Activated CD8-positive, alpha-beta memory T cell treated with anti-CD3 and anti-CD28 coated beads, Interleukin-2, amount 50 U/mL, for 24 hours (primary cell): ENCODE measurements around the gene TRABD2B.
"Not testable (repeated sequence)": the region's sequence is repeated elsewhere in the genome, so short reads cannot be mapped to it uniquely, and the experiment has no call there.

Source experiments
- DNase-seq: peaks from one replicate; pipeline ENCODE4 v3.0.0-alpha.2; 2020; ENCODE audit errors: extremely low read depth

Gene TRABD2B

DNA sequence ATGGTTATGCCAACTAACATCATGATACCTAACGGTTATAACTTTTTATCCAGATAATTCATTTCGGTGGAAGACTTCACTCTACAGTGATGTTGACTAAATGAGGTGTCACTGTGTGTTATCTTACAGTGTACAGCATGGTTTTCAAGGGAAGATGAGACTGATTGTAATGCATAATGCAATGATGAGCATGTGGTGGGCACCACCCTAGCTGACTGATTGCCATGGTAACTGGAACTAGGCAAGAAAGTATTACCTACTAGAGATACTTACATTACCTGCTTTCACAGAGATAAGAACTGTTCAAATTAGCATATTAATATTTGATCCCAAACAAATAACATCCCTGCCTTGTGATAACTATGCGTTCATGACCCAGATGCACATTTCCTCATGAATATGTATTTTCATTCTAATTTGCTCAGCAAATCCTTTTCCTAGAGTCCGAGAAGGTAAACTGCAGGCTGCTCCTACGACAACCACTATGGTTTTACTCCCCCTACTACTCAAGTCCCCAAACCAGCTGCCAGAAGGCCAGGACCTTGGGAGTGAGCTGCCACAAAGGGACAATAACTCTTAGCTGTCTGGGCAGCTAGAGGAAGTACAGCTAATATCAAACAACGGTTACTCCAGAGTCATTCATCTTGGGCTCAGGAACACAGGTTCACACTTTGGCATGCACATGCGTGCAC lies 29.2 kb downstream of the TRABD2B start:
- no peak for DNase-seq

DNA sequence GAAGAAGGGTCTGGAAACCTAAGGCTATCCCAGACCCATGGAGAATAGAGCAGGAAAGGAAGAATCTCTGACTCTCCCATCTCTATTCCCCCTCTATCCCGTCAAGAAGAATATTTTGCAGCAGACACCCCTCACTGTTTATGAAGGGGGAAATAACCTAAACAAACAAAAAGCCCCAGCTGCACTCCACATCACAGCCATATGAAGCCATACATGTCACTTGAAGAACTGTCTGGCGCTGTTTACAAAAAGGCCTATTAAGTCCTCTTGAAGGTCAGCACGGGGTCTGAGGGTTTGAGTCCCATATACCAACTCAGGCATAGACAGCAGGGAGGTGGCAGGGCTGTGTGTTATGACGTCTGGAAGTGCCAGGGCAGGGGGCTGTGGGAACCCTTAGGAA lies 31.4 kb downstream of the TRABD2B start:
- DNase-seq = no peak

DNA sequence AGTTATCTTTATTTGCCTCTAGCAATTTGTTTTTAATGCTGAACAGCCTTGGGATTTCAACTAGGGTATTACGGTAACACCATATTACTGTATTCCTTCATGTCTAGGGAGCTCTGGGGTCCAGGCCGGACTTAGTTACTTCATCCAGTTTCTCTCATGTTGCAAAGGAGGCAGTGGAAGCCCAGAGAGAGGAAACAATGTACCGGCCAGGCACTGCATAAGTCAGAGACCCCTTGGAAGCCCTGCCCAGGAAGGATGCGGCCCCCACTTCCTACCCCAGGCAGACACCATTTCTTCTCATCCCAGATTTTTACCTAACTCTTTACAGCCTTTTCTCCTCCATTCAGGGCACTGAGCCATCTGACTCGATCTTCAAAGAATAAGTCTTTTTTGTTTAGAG lies 32.5 kb downstream of the TRABD2B start:
- DNase-seq = no peak

DNA sequence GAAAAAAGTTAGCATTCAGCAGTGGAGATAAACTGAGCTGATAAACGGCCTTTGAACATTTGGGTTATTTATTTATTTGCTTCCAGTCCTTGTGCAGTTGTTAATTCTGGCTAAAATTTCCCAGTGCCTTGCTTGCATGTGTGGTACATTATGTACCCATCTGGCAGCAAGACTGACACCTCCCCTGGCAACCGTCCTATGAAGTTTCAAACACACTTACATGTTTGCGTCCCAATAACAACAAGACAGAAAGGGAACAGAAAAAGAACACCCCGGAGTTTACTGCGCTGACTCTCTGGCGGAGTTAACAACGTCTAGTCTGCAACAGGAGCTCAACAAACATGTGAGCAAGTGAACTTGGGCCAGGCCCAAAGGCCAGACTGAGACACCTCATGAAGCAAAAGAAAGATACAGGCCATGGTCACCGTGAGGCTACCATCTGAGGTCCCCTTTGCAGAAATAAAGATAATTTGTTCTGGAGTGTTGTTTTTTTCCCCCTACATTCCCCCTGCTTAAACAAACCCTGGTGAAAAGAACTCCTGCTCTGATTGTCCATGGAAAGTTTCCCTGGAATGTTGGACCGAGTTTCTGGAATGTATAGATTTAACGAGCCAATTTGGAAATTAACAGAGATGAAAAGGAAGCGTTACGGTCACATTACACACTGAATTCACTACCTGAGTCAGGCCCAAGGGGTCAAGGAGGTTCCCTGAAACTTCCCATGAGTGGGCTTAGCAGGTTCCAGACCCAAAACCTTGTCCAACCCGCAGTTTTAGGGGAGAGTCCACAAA lies 33.4 kb downstream of the TRABD2B start:
- DNase-seq = no peak

DNA sequence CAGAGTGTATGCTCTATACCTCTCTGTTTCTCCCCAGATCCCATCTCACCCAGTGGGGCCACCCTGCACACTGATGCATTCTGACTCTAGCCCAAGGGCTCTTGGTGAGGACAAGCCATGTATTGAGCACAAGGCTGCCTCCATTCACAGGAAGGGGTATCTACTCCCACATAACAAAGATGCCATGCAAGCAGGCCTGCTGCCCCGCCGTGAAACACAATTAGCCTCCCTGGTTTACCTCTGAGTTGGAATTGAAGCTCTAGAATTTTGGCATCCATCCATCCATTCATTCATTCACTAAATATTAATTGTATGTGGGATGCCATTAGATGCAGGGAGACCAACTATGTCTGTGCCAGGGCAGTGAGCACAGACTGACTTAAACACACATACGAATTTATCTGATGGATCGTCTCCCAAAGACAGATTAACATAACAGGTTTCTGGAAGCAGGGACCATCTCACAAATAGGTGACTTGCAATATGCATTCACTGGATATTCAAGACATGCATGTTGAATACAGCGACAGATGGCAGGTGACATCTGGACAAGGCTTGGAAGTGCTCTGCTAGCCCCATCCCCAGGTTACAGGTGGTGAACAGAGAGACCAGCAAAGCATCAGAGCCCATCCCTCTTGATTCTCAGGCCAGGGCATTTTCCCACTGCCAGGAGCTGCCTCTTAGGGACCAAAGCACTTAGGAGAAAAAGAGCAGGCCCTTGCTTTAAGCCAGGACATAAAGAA lies 34.3 kb downstream of the TRABD2B start:
- DNase-seq = no peak

DNA sequence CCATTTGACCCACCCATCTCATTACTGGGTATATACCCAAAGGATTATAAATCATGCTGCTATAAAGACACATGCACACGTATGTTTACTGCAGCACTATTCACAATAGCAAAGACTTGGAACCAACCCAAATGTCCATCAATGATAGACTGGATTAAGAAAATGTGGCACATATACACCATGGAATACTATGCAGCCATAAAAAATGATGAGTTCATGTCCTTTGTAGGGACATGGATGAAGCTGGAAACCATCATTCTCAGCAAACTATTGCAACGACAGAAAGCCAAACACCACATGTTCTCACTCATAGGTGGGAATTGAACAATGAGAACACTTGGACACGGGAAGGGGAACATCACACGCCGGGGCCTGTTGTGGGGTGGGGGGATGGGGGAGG lies 35.4 kb downstream of the TRABD2B start:
- not testable (repeated sequence) for DNase-seq

DNA sequence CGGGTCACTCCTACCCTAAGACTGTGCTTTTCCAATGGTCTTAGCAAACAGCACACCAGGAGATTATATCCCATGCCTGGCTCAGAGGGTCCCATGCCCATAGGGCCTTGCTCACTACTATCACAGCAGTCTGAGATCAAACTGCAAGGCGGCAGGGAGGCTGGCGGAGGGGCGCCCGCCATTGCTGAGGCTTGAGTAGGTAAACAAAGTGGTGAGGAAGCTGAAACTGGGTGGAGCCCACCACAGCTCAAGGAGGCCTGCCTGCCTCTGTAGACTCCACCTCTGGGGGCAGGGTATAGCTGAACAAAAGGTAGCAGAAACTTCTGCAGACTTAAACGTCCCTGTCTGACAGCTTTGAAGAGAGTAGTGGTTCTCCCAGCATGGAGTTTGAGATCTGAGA lies 40.7 kb downstream of the TRABD2B start:
- DNase-seq = not testable (repeated sequence)

DNA sequence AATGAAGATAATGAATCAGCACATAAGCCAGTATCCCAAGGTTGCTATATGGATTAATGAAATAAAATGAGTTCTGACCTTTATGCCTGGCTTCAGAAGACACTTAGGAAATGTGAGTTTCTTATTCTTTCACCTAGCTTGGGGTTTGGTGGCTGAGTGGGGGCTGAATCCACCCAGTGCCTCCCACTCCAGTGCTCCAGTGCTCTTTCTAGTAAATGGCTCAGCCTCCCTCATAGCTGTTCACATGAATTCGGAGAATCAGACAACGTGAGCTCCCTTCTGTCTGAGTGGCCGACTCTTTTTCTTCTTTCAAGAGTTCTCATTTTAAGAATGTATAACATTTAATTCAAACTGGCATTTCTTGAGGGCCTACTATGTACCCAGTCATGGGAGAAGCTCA lies 43.5 kb downstream of the TRABD2B start:
- DNase-seq = no peak

DNA sequence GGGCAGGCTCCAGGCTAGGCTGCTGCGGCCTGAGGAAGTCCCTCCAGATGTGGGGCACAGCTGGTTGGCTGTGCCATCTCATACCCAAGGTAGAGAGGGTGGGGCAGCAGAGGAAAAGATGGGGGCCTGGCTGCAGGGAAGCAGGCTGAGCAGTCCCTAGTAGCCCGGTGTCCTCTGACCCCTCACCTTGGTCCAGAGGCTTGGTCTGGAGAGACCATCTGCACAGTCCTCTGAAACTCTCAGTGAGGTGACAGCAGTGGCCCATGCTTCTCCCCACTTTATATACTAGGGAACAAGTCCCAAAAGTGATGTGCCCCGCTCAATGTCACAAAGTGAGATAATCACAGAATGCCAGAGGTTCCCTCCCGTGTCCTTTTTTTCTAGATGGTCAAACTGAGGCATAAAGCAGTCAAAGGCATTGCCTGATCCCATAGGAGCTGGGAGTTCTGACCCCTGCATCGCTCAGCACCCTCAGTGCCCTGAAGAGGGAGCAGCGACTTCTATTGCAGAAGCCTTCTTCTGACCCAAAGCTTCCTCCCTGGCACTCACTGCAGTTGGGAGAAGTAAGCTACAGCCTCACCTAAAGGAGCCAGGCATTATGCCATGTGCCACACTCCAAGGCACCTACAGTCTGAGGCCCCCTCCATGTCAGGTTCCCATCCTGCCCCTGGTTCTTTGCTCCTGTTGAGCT lies 45.5 kb downstream of the TRABD2B start:
- no peak for DNase-seq

DNA sequence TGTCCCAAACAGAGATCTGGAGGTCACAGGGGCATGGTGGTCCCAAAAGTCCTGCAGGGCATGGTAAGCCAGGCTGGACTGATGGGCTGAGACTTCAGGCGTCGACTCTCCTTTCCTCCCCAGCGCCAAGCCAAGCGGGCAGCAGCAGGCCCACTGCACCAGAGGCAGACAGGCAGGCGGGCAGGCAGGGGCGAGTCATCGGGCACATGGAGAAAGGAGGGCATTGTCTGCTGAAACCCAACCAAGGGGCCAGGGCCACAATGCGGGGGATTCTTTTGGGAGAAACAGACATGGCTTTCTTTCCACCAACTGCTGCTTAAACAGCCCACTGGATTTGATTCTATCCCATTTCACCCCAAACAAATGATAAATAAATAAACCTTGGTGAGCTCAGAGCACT lies 46.2 kb downstream of the TRABD2B start:
- DNase-seq = no peak

DNA sequence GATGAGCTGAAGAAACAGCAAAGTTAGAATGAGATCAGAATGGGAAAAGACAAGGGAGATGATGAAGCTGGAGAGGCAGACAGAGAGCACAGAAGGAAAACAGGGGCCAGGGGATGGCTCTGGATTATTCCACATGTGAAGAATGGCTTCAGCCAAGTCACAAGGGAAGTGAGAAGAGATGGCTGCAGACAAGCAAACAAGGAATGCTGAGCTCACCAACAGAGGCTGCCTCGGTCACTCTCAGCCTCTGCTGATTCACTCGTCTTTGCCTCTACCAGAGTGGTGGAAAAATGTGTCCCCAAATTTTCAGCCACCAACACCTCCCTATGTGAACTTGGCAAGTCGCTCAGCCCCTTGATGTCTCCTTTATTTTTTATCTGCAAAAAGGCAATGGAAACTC lies 46.7 kb downstream of the TRABD2B start:
- no peak for DNase-seq

DNA sequence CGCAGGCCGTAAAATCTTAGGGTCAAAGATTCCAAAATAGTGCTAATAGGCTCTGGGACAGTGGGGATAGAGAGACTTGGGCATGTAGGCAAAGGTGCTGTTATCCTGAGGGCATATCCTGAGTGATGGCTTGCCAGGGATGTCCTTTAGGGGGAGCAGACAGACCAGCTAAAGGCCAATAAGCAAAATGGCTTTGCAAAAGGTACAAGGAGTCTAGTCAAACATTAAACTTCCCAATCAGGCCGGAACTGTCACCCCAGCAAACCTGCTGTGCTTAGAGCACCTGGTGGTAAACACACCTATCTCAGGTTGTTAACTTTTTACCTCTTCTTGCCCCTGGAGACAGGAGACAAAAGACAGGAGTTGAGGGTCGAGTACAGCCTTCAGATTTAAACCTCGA lies 49.1 kb downstream of the TRABD2B start:
- no peak for DNase-seq

DNA sequence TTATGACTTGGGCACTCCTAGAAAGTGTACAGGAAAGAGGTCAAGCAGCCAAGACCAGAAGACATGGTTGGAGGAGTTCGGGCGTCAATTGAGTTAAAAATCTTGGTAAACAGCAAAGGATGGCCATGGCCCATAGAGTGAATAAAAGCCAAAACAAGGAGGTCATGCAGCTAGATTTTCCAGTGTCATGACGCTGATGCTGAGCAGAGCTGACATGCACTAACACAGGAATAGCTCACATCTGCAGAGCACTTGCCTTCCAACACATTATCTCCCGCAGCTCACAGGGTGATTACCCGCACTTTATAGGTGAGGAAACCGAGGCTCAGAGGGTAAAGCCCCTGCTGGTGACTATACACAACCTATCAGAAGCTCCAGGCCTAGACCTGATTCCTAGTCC lies 49.7 kb downstream of the TRABD2B start:
- DNase-seq = no peak

DNA sequence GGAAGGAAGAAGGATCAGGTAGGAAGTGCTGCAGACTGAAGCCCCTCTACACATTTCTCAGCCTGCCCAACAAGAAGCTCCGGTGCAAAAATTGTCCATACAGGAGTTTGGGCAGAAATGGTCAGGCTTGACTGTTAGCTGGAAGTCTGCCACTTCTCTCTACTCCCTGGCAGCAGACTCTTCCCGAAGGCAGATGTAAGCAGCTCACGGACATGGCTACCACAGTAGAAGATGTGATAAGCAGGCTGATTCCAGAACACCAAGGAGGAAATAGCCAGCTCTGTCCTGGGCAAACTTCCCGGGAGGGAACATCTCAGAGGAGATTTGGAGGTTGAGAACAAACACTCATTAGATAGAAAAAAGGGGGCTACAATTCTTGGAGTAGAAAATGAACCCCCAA lies 52.6 kb downstream of the TRABD2B start:
- no peak for DNase-seq

DNA sequence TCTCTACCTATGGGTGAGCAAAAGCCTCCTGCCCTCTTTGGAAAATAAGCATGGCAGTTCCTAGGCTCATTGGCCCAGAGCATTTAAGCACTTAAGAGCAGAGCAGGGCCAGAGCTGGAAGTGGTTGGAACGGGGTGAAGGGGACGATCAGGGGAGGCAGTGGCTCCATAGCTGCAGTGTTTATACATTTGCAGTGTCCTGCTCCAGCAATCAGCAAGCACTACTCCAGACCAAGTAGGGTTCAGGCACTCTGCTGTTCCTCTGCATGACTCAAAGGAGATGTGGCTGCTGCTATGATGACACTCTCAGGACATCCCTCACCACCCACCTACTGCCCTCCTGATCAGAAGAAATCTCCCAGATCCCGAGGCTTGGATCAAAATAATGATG lies 55.0 kb downstream of the TRABD2B start:
- DNase-seq = no peak

DNA sequence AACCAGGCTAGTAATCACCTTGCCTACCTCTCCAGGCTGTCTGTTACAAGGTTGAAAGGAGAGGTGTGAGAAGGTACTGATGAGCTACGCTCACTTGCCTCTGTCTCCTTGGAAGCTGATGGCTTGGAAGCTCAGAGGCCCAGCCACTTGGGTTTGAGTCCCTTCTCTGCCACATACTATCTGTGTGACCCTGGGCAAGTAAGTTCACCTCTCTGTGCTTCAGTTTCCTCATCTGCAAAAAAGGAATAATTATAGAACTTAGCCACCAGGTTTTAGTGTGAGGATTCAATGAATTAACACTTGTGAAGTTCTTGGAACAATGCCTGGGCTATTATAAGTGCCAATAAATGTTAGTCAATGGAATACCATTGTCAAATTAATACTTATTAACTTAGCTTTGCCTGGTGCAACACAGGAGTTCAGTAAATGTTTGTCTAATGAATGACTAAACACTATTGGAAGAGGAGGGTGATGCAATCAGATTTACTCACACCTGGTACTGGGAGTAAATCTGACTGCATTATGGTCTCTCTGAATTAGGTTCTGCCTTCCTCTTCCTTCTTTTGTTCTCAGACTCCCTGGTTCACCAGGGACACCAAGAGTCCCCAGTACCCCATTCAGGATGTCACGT lies 55.5 kb downstream of the TRABD2B start:
- DNase-seq = no peak

DNA sequence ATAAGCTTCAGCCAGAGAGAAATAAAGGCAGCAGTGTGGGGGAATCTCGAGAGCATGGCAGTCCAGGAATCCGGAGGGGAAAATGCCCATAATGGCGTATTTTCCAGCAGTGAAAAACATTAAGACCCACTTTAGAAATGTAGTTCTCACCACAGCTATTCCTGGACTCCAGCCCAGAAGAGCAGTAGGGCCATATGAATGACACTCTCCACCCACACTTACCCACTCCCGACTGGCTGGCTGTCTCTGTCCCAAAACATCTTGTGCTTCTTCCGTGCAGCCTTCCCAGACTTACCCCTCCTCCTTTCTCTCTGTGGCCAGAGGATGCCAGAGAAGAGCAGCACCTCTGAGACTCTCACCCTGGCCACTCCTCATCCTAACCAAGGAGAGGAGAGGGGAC lies 56.4 kb downstream of the TRABD2B start:
- DNase-seq = no peak

DNA sequence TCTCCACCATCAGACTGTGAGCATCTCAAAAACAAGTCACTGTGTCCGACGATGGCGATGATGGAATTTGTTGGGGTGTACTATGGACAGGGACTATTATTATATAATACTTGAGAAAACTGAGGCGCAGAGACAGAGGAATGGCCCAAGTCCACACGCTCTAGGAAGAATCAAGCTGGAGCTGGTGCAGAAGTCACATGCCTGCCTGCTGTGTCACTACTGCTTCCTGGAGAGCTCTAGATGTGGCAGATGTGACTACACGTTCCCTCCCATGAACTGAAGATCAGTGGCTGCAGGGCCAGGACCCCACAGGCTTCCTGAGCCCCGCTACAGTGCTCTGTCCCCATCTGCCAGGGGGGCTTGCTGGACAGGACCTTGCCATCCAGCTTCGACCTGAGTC lies 56.9 kb downstream of the TRABD2B start:
- no peak for DNase-seq

DNA sequence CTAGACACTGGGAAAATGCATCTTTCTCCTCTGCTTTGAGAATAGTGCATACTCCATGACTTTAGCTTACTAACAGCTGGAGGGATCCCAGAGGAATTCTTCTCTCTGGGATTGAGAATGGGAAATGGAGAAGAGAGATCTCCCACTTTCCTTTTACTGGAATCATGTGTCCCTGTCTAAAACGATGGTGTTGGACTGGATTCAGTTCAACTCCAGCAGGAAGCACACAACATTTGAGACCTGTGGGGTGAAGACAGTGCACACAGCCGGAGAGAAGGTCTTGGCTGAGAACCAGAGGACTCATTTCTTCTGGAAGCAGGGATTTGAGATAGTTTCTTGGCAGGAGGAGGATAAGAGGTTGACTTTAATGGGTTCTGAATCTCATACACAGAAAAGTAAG lies 58.7 kb downstream of the TRABD2B start:
- no peak for DNase-seq

DNA sequence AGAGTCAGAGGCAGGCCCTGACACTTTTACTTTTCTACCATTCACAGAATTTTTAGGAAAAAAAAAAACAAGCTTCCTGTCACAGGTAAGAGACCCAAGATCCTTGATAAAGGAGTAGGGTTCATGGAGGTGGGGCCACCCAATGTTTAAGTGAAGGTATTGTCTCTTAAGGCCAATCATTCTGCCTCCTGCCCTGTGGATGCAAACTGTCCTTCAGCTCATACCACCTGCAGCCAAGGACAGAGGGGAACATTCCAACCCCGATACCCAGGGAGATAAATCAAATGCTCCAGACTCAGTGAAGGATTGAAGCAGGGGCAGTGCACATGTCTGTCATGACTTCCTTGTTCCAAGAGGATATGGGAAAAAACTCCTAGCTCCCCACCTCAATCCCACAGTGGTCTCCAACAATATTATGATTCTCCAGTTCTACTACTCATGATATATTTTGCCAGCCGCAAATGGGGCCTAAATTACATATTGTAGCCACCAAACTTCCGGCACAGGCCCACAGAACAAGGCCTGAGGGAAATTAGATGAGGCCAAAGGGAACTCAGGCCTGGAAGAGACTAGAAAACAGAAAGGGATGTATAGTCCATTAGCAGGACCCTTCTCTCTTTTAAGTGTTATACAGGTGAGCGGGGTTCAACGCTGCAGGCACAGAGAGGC lies 59.5 kb downstream of the TRABD2B start:
- no peak for DNase-seq

DNA sequence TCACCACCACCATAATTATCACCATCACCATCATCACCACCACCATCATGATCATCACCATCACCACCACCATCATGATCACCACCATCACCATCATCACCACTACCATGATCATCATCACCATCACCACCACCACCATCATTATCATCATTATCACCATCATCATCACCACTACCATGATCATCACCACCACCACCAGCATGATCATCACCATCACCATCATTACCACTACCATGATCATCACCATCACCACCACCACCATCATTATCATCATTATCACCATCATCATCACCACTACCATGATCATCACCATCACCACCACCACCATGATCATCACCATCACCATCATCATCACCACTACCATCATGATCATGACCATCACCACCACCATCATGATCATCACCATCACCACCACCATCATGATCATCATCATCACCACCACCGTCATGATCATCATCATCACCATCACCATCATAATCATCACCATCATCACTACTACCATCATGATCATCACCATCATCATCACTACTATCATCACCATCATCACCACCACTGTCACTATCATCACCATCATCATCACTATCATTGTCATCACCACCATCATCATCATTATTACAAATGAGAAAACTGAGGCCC lies 60.2 kb downstream of the TRABD2B start:
- DNase-seq = no peak
